Right lobe of liver (tissue), 6 donors: ENCODE measurements around the gene AP3B2. TPM values are rescaled to one million over a fixed set of nuclear protein-coding genes. Genes with fewer than 3 reads are reported as not detected.

Source experiments
- ATAC-seq, 4 donors: fragments of 200-7000 bp; cut with Tn5 transposase; one replicate each; pipeline ENCODE4 v1.9.1; 2020; ENCODE audit warnings: mild to moderate bottlenecking in 4 of 4, moderate library complexity in 4 of 4
- DNase-seq, 3 donors: peaks; one replicate each; pipeline ENCODE4 v3.0.0-alpha.2; 2020
- H3K27ac ChIP-seq, 3 donors: fragments of 200-600 bp; one replicate each; pipeline ENCODE4 v1.8.0; 2022
- H3K27me3 ChIP-seq, 2 donors: fragments of 200-600 bp; one replicate each; pipeline ENCODE4 v1.8.0; 2022
- H3K36me3 ChIP-seq, 4 donors: fragments of 200-600 bp; sonication (generic) in 1 of 4; one replicate each; pipeline versions ENCODE4 v1.5.1 to v1.8.0; 2017 to 2022; ENCODE audit warnings: control low read depth in 1 of 4
- H3K4me1 ChIP-seq, 4 donors: fragments of 200-600 bp; sonication (generic) in 1 of 4; one replicate each; pipeline versions ENCODE4 v1.5.1 to v1.8.0; 2017 to 2022; ENCODE audit warnings: control low read depth in 1 of 4
- H3K4me3 ChIP-seq, 3 donors: fragments of 200-600 bp; one replicate each; pipeline ENCODE4 v1.8.0; 2022
- H3K9me3 ChIP-seq, 4 donors: fragments of 200-600 bp; sonication (generic) in 1 of 4; one replicate each; pipeline versions ENCODE4 v1.5.1 to v1.8.0; 2017 to 2022; ENCODE audit warnings: control low read depth in 1 of 4
- CTCF ChIP-seq, 4 donors: fragments of 200-600 bp in 3 of 4; fragments of 450-650 bp in 1 of 4; IDR thresholded peaks; one replicate each; pipeline versions ENCODE4 v1.5.1 to v1.8.0; 2016 to 2022; ENCODE audit warnings: antibody characterized with exemption in 4 of 4, mild to moderate bottlenecking in 2 of 4
- POLR2A ChIP-seq: fragments of 450-650 bp; IDR thresholded peaks from one replicate; pipeline ENCODE4 v1.6.1; 2017; ENCODE audit warnings: antibody characterized with exemption, mild to moderate bottlenecking
- WGBS: methylation state at CpG from one replicate; pipeline ENCODE4 v1.1.6; 2018; ENCODE audit warnings: low coverage, low lambda C conversion rate; ENCODE audit not compliant: insufficient coverage; ENCODE audit errors: missing lambda C conversion rate; 5-methylcytosine and 5-hydroxymethylcytosine counted together
- intact Hi-C, 2 donors: fragments of 100-400 bp; cut with DNase I; formaldehyde crosslinking; loops; one replicate each; pipeline versions ENCODE4 v1.11.2 to v1.14.1; 2022
- total RNA-seq, 6 experiments: library from RNA; depleted of rRNA in 2 of 6; stranded (reverse); fragments of >200 nt in 2 of 6; fragmentation: NEBNext Ultra II Directional in 3 of 6; extraction: Animal tissue kit (Norgen Biotek cat#: 25700) in 3 of 6; gene quantifications; one replicate each; pipeline versions ENCODE4 v1.1.0 to v1.2.4, GENCODE V29; 2016 to 2023
- donor health status: DM: no; HTN: yes; CAD: no.
- donor health status: DM: no; HTN: no; CAD: no.
- donor health status: DM: no; HTN: no; CAD: no.
- donor health status: DM: no; HTN: yes; CAD: no.
- donor health status: DM: no; HTN: yes; CAD: no.

AP3B2 gene
- total RNA-seq, 6 experiments from 2014 or later: 0.12 TPM; not detected in 5

- no peaks in the 10 kb centered on the region for H3K27me3 ChIP-seq
- DNase-seq: no peak
- H3K4me1 ChIP-seq: no peaks in the 10 kb centered on the region
- ATAC-seq: no peak
- TF ChIP-seq POLR2A (no peak), CTCF (IDR thresholded peaks at IDR 0.05) (no peak)
- H3K27ac ChIP-seq: no peak overlapping the region
- no peaks in the 10 kb centered on the region for H3K9me3 ChIP-seq
- H3K36me3 ChIP-seq: no peaks in the 10 kb centered on the region
- intact Hi-C loops: no loop called here
- 43% methylated on average over 2 of the region's 4 CpGs for WGBS
- no peak overlapping the region for H3K4me3 ChIP-seq
Measured at GRCh38 chr15:82670699-82671098, 39.0 kb downstream of the AP3B2 start.

- intact Hi-C loops: no loop called here
Measured at GRCh38 chr15:82666606-82667005, 43.1 kb downstream of the AP3B2 start.

GRCh38 chr15:82664021-82664420, 45.7 kb downstream of the AP3B2 start:
- H3K27ac ChIP-seq: no peak overlapping the region
- no peaks in the 10 kb centered on the region for H3K4me1 ChIP-seq
- H3K36me3 ChIP-seq: no peaks in the 10 kb centered on the region
- no peak overlapping the region for H3K4me3 ChIP-seq
- WGBS: 52% methylated on average over 2 of the region's 5 CpGs
- intact Hi-C loops: no loop called here
- DNase-seq (no peak), ATAC-seq (no peak)
- no peaks in the 10 kb centered on the region for H3K9me3 ChIP-seq
- TF ChIP-seq CTCF (IDR thresholded peaks at IDR 0.05): no peak
- no peak for TF ChIP-seq POLR2A
- no peaks in the 10 kb centered on the region for H3K27me3 ChIP-seq

More at GRCh38 chr15:82666606-82667005, 43.1 kb downstream of the AP3B2 start:
- Histone ChIP-seq H3K9me3 (no peaks in the 10 kb centered on the region), H3K36me3 (no peaks in the 10 kb centered on the region), H3K4me1 (no peaks in the 10 kb centered on the region), H3K27ac (no peak overlapping the region), H3K4me3 (no peak overlapping the region), H3K27me3 (no peaks in the 10 kb centered on the region)
- 90% methylated on average over 6 of the region's 10 CpGs for WGBS
- DNase-seq (no peak), ATAC-seq (no peak)
- TF ChIP-seq CTCF (IDR thresholded peaks at IDR 0.05) (no peak), POLR2A (no peak)

- H3K4me3 ChIP-seq: no peak overlapping the region
- no peak overlapping the region for H3K27ac ChIP-seq
- ATAC-seq (peak in 3 of 4 donors; percentile 17 to 64 (median 33)), DNase-seq (no peak)
- WGBS: 10% methylated on average over 4 of the region's 4 CpGs
- no peaks in the 10 kb centered on the region for H3K9me3 ChIP-seq
- H3K4me1 ChIP-seq: no peaks in the 10 kb centered on the region
- no peaks in the 10 kb centered on the region for H3K36me3 ChIP-seq
- intact Hi-C loops: no loop called here
- no peaks in the 10 kb centered on the region for H3K27me3 ChIP-seq
- TF ChIP-seq POLR2A (no peak), CTCF (IDR thresholded peaks at IDR 0.05) (no peak)
Measured at GRCh38 chr15:82663186-82663600, 46.5 kb downstream of the AP3B2 start.

- no peak overlapping the region for H3K27ac ChIP-seq
- ATAC-seq (no peak), DNase-seq (no peak)
- no peaks in the 10 kb centered on the region for H3K9me3 ChIP-seq
- no peak for TF ChIP-seq POLR2A
- no peak for TF ChIP-seq CTCF (IDR thresholded peaks at IDR 0.05)
- 50% methylated on average over 1 of the region's 9 CpGs for WGBS
- no peaks in the 10 kb centered on the region for H3K4me1 ChIP-seq
- intact Hi-C loops: no loop called here
- no peak overlapping the region for H3K4me3 ChIP-seq
- H3K27me3 ChIP-seq: no peaks in the 10 kb centered on the region
- no peaks in the 10 kb centered on the region for H3K36me3 ChIP-seq
Measured at GRCh38 chr15:82662641-82663040, 47.0 kb downstream of the AP3B2 start.
